Trophoblast cell (in vitro differentiated cells and primary cell): ENCODE data around the gene TRDN.

ENCODE experiments used
- DNase-seq, 2 donors: peaks; one replicate each; pipeline ENCODE4 v3.0.0-alpha.2; 2016
- H2AFZ ChIP-seq: 2 replicates; pipeline ENCODE4 v1.6.1; 2013; ENCODE audit warnings: low read length, moderate library complexity, mild to moderate bottlenecking; ENCODE audit not compliant: insufficient read depth, poor library complexity
- H2AK5ac ChIP-seq: 2 replicates; pipeline ENCODE4 v1.6.1; 2013; ENCODE audit warnings: mild to moderate bottlenecking, low read length
- H2BK120ac ChIP-seq: 2 replicates; pipeline ENCODE4 v1.6.1; 2013; ENCODE audit warnings: low read length, mild to moderate bottlenecking, moderate library complexity; ENCODE audit not compliant: insufficient read depth, poor library complexity
- H2BK12ac ChIP-seq: 2 replicates; pipeline ENCODE4 v1.6.1; 2013; ENCODE audit warnings: mild to moderate bottlenecking, low read length, moderate library complexity
- H2BK5ac ChIP-seq: 2 replicates; pipeline ENCODE4 v1.6.1; 2013; ENCODE audit warnings: low read length, low read depth, moderate library complexity, mild to moderate bottlenecking; ENCODE audit not compliant: poor library complexity
- H3K14ac ChIP-seq: 2 replicates; pipeline ENCODE4 v1.6.1; 2013; ENCODE audit warnings: mild to moderate bottlenecking, low read length
- H3K18ac ChIP-seq: 2 replicates; pipeline ENCODE4 v1.6.1; 2013; ENCODE audit warnings: mild to moderate bottlenecking, low read length
- H3K23ac ChIP-seq: 2 replicates; pipeline ENCODE4 v1.6.1; 2013; ENCODE audit warnings: low read length
- H3K27ac ChIP-seq: 2 replicates; pipeline ENCODE4 v1.5.1; 2013; ENCODE audit warnings: low read depth, mild to moderate bottlenecking, inconsistent platforms, low read length, moderate library complexity
- H3K27me3 ChIP-seq: 2 replicates; pipeline ENCODE4 v1.6.1; 2013; ENCODE audit warnings: inconsistent platforms, mild to moderate bottlenecking, low read length, moderate library complexity; ENCODE audit not compliant: insufficient read depth
- H3K36me3 ChIP-seq, 2 experiments: 1 replicate in 1 of 2; 2 replicates in 1 of 2; pipeline ENCODE4 v1.6.1; 2013; ENCODE audit warnings: low read length in 2 of 2, mild to moderate bottlenecking in 2 of 2, moderate library complexity in 1 of 2; ENCODE audit not compliant: insufficient read depth in 2 of 2, control insufficient read depth in 1 of 2
- H3K4ac ChIP-seq: 2 replicates; pipeline ENCODE4 v1.6.1; 2013; ENCODE audit warnings: low read depth, mild to moderate bottlenecking, low read length, moderate library complexity
- H3K4me1 ChIP-seq, 2 experiments: 1 replicate in 1 of 2; 2 replicates in 1 of 2; pipeline ENCODE4 v1.6.1; 2013; ENCODE audit warnings: low read length in 2 of 2, mild to moderate bottlenecking in 2 of 2, moderate library complexity in 1 of 2; ENCODE audit not compliant: insufficient read depth in 2 of 2, control insufficient read depth in 1 of 2
- H3K4me2 ChIP-seq: 2 replicates; pipeline ENCODE4 v1.6.1; 2013; ENCODE audit warnings: inconsistent platforms, mild to moderate bottlenecking, low read length, moderate library complexity
- H3K4me3 ChIP-seq: 2 replicates; pipeline ENCODE4 v1.5.1; 2013; ENCODE audit warnings: mild to moderate bottlenecking, low read depth, low read length, inconsistent platforms
- H3K79me1 ChIP-seq: one replicate; pipeline ENCODE4 v1.6.1; 2013; ENCODE audit warnings: low read length
- H3K79me2 ChIP-seq: 2 replicates; pipeline ENCODE4 v1.6.1; 2013; ENCODE audit warnings: low read length, mild to moderate bottlenecking; ENCODE audit not compliant: control insufficient read depth, insufficient read depth, poor library complexity
- H3K9ac ChIP-seq: 2 replicates; pipeline ENCODE4 v1.6.1; 2013; ENCODE audit warnings: mild to moderate bottlenecking, low read length
- H3K9me3 ChIP-seq: 2 replicates; pipeline ENCODE4 v1.6.1; 2013; ENCODE audit warnings: low read depth, mild to moderate bottlenecking, control low read depth, inconsistent platforms, low read length; ENCODE audit not compliant: insufficient read depth
- H4K12ac ChIP-seq: 2 replicates; pipeline ENCODE4 v1.6.1; 2013; ENCODE audit warnings: low read depth, mild to moderate bottlenecking, low read length, moderate library complexity
- H4K8ac ChIP-seq: 2 replicates; pipeline ENCODE4 v1.6.1; 2013; ENCODE audit warnings: low read depth, mild to moderate bottlenecking, low read length, moderate library complexity
- H4K91ac ChIP-seq: one replicate; pipeline ENCODE4 v1.6.1; 2013; ENCODE audit warnings: low read depth, mild to moderate bottlenecking, low read length, moderate library complexity
- WGBS: extraction: QIAGEN DNeasy Blood & Tissue Kit; methylation state at CpG from one replicate; pipeline ENCODE4 v1.1.7; 2013; ENCODE audit warnings: missing lambda C conversion rate; ENCODE audit not compliant: insufficient read length, insufficient coverage; ENCODE audit errors: extremely low coverage; 5-methylcytosine and 5-hydroxymethylcytosine counted together

Gene TRDN

DNA sequence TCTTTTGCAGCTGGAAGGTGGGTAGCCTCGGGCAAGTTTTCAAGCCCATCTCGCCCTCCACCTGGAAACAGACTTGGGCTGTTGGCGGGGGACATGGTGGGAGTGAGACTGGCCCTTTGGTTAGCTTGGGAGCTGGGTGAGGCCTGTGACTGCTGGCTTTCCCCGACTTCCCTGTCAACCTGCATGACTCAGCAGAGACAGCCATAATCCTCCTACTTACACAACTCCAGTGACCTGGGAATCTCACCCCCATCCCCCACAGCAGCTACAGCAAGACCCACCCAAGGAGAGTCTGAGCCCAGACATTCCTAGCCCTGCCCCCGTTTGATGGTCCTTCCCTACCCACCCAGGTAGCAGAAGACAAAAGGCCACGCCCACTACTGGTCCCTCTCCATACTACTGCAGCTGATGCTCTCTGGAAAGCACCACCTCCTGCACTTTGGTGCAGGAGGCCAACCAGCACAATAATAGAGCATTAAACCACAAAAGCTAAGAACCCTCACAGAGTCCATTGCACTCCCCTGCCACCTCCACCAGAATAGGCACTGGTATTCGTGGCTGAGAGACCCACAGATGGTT, 188.4 kb downstream of the TRDN start:
- Histone ChIP-seq H3K23ac (no peak overlapping the region), H4K91ac (no peak overlapping the region), H2BK12ac (no peak overlapping the region), H3K9ac (no peak overlapping the region), H3K18ac (no peak overlapping the region), H2BK5ac (no peak overlapping the region), H3K4me3 (no peak overlapping the region), H3K14ac (no peak overlapping the region), H3K27me3 (no peaks in the 10 kb centered on the region), H3K4me1 (no peaks in the 10 kb centered on the region), H3K79me2 (no peaks in the 10 kb centered on the region), H2BK120ac (no peak overlapping the region), H3K4me2 (no peak overlapping the region), H3K9me3 (no peaks in the 10 kb centered on the region), H3K4ac (no peak overlapping the region), H3K36me3 (no peaks in the 10 kb centered on the region), H4K12ac (no peak overlapping the region), H2AK5ac (no peak overlapping the region), H3K79me1 (no peaks in the 10 kb centered on the region), H3K27ac (no peak overlapping the region), H4K8ac (no peak overlapping the region), H2AFZ (no peak overlapping the region)
- no CpG with 5 or more reads among the region's 7 CpGs for WGBS
- DNase-seq: no peak

DNA sequence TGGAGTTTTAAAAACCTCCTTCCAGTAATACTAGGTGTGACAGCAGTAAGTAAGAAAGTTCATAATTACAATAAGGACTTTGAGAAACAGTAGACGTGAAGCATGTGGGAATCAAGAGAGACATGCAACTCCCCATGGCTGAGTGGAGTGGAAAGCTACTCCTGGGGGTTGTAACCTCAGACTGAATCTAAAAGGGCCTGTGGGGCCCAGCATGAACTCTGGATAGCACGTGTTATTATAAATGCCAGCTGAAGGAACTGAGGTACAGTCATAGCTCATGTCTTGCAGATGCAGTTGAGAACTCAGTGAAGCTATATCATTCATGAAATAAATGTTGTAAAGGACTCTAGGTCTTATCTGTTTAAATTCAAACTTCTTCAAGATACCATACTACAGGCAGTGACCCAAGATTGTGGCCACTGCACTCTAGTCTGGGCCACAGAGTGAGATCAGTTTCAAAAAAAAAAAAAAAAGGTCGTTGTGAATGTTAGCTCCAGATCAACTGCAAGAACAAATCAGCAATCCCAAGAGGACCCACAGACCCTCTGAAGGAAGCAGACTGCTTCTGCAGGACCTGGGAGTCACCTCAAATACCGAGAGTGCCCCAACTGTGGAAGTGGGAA, 189.3 kb downstream of the TRDN start:
- no peak overlapping the region for H2AK5ac ChIP-seq
- no peak overlapping the region for H3K18ac ChIP-seq
- no peaks in the 10 kb centered on the region for H3K36me3 ChIP-seq
- H2BK12ac ChIP-seq: no peak overlapping the region
- no peak overlapping the region for H3K27ac ChIP-seq
- H3K27me3 ChIP-seq: no peaks in the 10 kb centered on the region
- no peak overlapping the region for H4K8ac ChIP-seq
- no peak overlapping the region for H3K14ac ChIP-seq
- H2BK5ac ChIP-seq: no peak overlapping the region
- H2AFZ ChIP-seq: no peak overlapping the region
- H2BK120ac ChIP-seq: no peak overlapping the region
- H3K4me3 ChIP-seq: no peak overlapping the region
- no peak overlapping the region for H3K9ac ChIP-seq
- no peaks in the 10 kb centered on the region for H3K4me1 ChIP-seq
- H4K12ac ChIP-seq: no peak overlapping the region
- no peak overlapping the region for H3K4me2 ChIP-seq
- no CpG with 5 or more reads among the region's 4 CpGs for WGBS
- no peaks in the 10 kb centered on the region for H3K79me1 ChIP-seq
- H3K23ac ChIP-seq: no peak overlapping the region
- no peak for DNase-seq
- no peak overlapping the region for H4K91ac ChIP-seq
- H3K4ac ChIP-seq: no peak overlapping the region
- H3K79me2 ChIP-seq: no peaks in the 10 kb centered on the region
- no peaks in the 10 kb centered on the region for H3K9me3 ChIP-seq

DNA sequence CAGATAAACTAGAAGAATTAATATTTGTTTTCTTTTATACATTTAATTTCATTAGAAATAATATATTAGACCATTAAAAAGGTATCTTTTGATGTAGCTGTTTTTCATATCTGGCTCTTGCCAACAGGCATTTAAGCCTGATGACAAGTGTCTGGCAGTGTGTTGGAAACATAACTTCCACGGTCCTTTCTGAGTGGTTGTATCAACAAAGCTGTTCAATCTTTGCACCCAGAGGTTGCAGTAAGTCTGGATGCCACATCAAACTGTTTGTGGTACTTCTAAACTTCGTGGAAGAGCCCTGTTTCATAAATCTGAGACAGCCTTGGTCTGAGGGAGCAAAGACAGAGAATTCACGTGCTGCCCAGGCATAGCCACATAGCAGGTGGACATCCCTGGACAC, 197.4 kb downstream of the TRDN start:
- Histone ChIP-seq H2BK120ac (no peak overlapping the region), H3K4me2 (no peak overlapping the region), H3K9me3 (no peaks in the 10 kb centered on the region), H3K18ac (no peak overlapping the region), H3K79me2 (no peaks in the 10 kb centered on the region), H2AK5ac (no peak overlapping the region), H4K91ac (no peak overlapping the region), H4K8ac (no peak overlapping the region), H2AFZ (no peak overlapping the region), H3K36me3 (no peaks in the 10 kb centered on the region), H3K14ac (no peak overlapping the region), H3K4me1 (no peaks in the 10 kb centered on the region), H3K4ac (no peak overlapping the region), H3K4me3 (no peak overlapping the region), H3K79me1 (no peaks in the 10 kb centered on the region), H2BK12ac (no peak overlapping the region), H3K27ac (no peak overlapping the region), H4K12ac (no peak overlapping the region), H2BK5ac (no peak overlapping the region), H3K9ac (no peak overlapping the region), H3K27me3 (no peaks in the 10 kb centered on the region), H3K23ac (no peak overlapping the region)
- DNase-seq: no peak
- no CpG with 5 or more reads among the region's 3 CpGs for WGBS

DNA sequence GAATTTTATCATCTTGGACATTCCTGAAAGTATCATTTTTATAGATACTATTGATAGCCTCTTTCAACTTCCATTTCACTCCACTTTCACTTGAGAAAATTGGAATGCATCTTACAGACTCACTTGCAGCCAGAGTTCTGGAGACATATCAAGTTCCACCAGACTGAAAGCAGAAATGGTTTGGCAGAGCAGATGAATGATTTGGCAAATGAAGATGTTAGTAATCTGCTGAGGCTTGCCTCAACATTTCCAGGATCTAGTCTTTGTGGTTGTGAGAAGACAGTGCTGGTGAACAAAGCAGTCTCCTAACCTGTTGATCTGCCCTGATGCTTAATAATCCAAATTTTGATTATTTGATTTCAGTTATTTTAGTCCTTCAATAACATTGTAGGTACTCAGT, 202.6 kb downstream of the TRDN start:
- Histone ChIP-seq H3K4ac (no peak overlapping the region), H3K79me2 (no peaks in the 10 kb centered on the region), H4K8ac (no peak overlapping the region), H3K18ac (no peak overlapping the region), H3K14ac (no peak overlapping the region), H3K9ac (no peak overlapping the region), H3K4me1 (no peaks in the 10 kb centered on the region), H2BK5ac (no peak overlapping the region), H3K23ac (no peak overlapping the region), H4K12ac (no peak overlapping the region), H3K36me3 (no peaks in the 10 kb centered on the region), H3K27me3 (no peaks in the 10 kb centered on the region), H3K27ac (no peak overlapping the region), H2BK120ac (no peak overlapping the region), H2AK5ac (no peak overlapping the region), H3K9me3 (no peaks in the 10 kb centered on the region), H4K91ac (no peak overlapping the region), H3K4me3 (no peak overlapping the region), H2AFZ (no peak overlapping the region), H2BK12ac (no peak overlapping the region), H3K4me2 (no peak overlapping the region), H3K79me1 (no peaks in the 10 kb centered on the region)
- no peak for DNase-seq
